H1 (cell line): ENCODE measurements around the gene SLIT3. TPM values are rescaled to one million over a fixed set of nuclear protein-coding genes. Genes with fewer than 3 reads are reported as not detected.
A peak's percentile ranks its signal among the peaks of the same experiment; 100 is the strongest.

Experiments used
- CTCF ChIA-PET: fragments of 300-600 bp; sonication (Branson Sonifier 250); formaldehyde crosslinking; loops from one replicate; lab custom pipeline; 2021; ENCODE audit not compliant: partially characterized antibody; lab: Charles Lee
- POLR2A ChIA-PET: fragments of 300-600 bp; sonication (Branson Sonifier 250); formaldehyde crosslinking; loops from one replicate; lab custom pipeline; 2021; ENCODE audit warnings: inconsistent platforms; ENCODE audit not compliant: partially characterized antibody; lab: Charles Lee
- DNase-seq, 2 experiments: peaks; one replicate each; pipeline versions ENCODE4 v3.0.0 to v3.0.0-alpha.2; 2010 to 2022; ENCODE audit warnings: low spot score in 2 of 2, low read depth in 1 of 2, mixed read lengths in 1 of 2
- FAIRE-seq: peaks from 2 replicates; lab custom pipeline; 2011; peaks lifted over from hg19 to GRCh38; lab: Jason Lieb, UNC
- H2AFZ ChIP-seq: 2 replicates; pipeline ENCODE4 v1.8.1; 2012; ENCODE audit warnings: low read length, inconsistent platforms
- H2AK5ac ChIP-seq: 2 replicates; pipeline ENCODE4 v1.6.1; 2013; ENCODE audit warnings: low read depth, low read length
- H2BK120ac ChIP-seq: replicated peaks from 2 replicates; pipeline ENCODE3; 2013; ENCODE audit warnings: low read depth, low read length, inconsistent platforms
- H2BK12ac ChIP-seq: 2 replicates; pipeline ENCODE4 v1.6.1; 2013; ENCODE audit warnings: low read depth, low read length
- H2BK15ac ChIP-seq: 2 replicates; pipeline ENCODE4 v1.6.1; 2013; ENCODE audit warnings: low read length
- H2BK20ac ChIP-seq: 2 replicates; pipeline ENCODE4 v1.6.1; 2013; ENCODE audit warnings: low read length
- H2BK5ac ChIP-seq: 2 replicates; pipeline ENCODE4 v1.6.1; 2013; ENCODE audit warnings: low read depth, low read length
- H3K14ac ChIP-seq: 2 replicates; pipeline ENCODE4 v1.6.1; 2013; ENCODE audit warnings: inconsistent platforms; ENCODE audit not compliant: insufficient read length
- H3K18ac ChIP-seq: 2 replicates; pipeline ENCODE4 v1.6.1; 2013; ENCODE audit warnings: low read length; ENCODE audit errors: extremely low read depth
- H3K23ac ChIP-seq: 2 replicates; pipeline ENCODE4 v1.6.1; 2013; ENCODE audit warnings: inconsistent platforms; ENCODE audit not compliant: insufficient read length
- H3K23me2 ChIP-seq: 2 replicates; pipeline ENCODE4 v1.6.1; 2013; ENCODE audit warnings: low read depth, low read length
- H3K27ac ChIP-seq: 2 replicates; pipeline ENCODE4 v1.6.1; 2011; ENCODE audit warnings: low read depth, low read length, inconsistent platforms
- H3K27me3 ChIP-seq, 4 experiments: replicated peaks in 1 of 4; 1 replicate in 1 of 4; 2 replicates in 3 of 4; pipeline versions ENCODE4 v1.6.1 to v1.8.1; 2011 to 2013; ENCODE audit warnings: low read length in 3 of 4, mild to moderate bottlenecking in 3 of 4, inconsistent platforms in 2 of 4, mixed read lengths in 2 of 4, moderate library complexity in 1 of 4; ENCODE audit not compliant: control insufficient read depth in 3 of 4, insufficient read depth in 3 of 4; ENCODE audit errors: extremely low read depth in 1 of 4
- H3K36me3 ChIP-seq, 4 experiments: 2 replicates each; pipeline versions ENCODE4 v1.6.1 to v1.8.1; 2011 to 2013; ENCODE audit warnings: mild to moderate bottlenecking in 4 of 4, low read length in 3 of 4, moderate library complexity in 2 of 4, control low read depth in 1 of 4, inconsistent platforms in 1 of 4; ENCODE audit not compliant: insufficient read depth in 4 of 4, control insufficient read depth in 2 of 4
- H3K4ac ChIP-seq: replicated peaks from 2 replicates; pipeline ENCODE3; 2013; ENCODE audit warnings: low read length, low read depth, mixed read lengths, inconsistent platforms; ENCODE audit not compliant: insufficient read length
- H3K4me1 ChIP-seq, 4 experiments: replicated peaks in 1 of 4; 1 replicate in 1 of 4; 2 replicates in 3 of 4; pipeline versions ENCODE4 v1.6.1 to v1.8.1; 2011 to 2013; ENCODE audit warnings: low read length in 3 of 4, inconsistent platforms in 2 of 4, mixed read lengths in 1 of 4; ENCODE audit not compliant: insufficient read depth in 4 of 4, control insufficient read depth in 3 of 4
- H3K4me2 ChIP-seq, 2 experiments: 2 replicates each; pipeline versions ENCODE4 v1.6.1 to v1.8.1; 2011 to 2013; ENCODE audit warnings: low read depth in 2 of 2, low read length in 2 of 2, control low read depth in 1 of 2, inconsistent platforms in 1 of 2, mild to moderate bottlenecking in 1 of 2; ENCODE audit not compliant: insufficient read depth in 1 of 2
- H3K4me3 ChIP-seq, 4 experiments: fragments of 200-600, 300-600 bp in 1 of 4; sonication (generic), shearing (Covaris generic), sonication (Bioruptor Twin) in 1 of 4; 2 replicates each; pipeline versions ENCODE4 v1.5.1 to v1.8.1; 2011 to 2016; ENCODE audit warnings: low read length in 4 of 4, low read depth in 3 of 4, control low read depth in 2 of 4, inconsistent platforms in 2 of 4, mild to moderate bottlenecking in 2 of 4, mixed read lengths in 1 of 4, moderate library complexity in 1 of 4; ENCODE audit not compliant: insufficient read depth in 2 of 4; ENCODE audit errors: extremely low read depth in 1 of 4
- H3K56ac ChIP-seq: replicated peaks from 2 replicates; pipeline ENCODE3; 2013; ENCODE audit warnings: low read depth, mild to moderate bottlenecking, mixed read lengths, low read length, inconsistent platforms; ENCODE audit not compliant: insufficient read length
- H3K79me1 ChIP-seq: 2 replicates; pipeline ENCODE4 v1.6.1; 2013; ENCODE audit warnings: low read depth, low read length, control low read depth
- H3K79me2 ChIP-seq, 2 experiments: 2 replicates each; pipeline versions ENCODE4 v1.6.1 to v1.8.1; 2012 to 2013; ENCODE audit warnings: low read length in 2 of 2, mild to moderate bottlenecking in 2 of 2, inconsistent platforms in 1 of 2; ENCODE audit not compliant: insufficient read depth in 2 of 2, control insufficient read depth in 1 of 2
- H3K9ac ChIP-seq, 4 experiments: replicated peaks in 1 of 4; 1 replicate in 1 of 4; 2 replicates in 3 of 4; pipeline versions ENCODE4 v1.6.1 to v1.8.1; 2011 to 2013; ENCODE audit warnings: low read depth in 3 of 4, low read length in 3 of 4, control low read depth in 2 of 4, mild to moderate bottlenecking in 2 of 4, moderate library complexity in 2 of 4, inconsistent platforms in 1 of 4; ENCODE audit errors: extremely low read depth in 1 of 4
- H3K9me3 ChIP-seq, 2 experiments: 2 replicates each; pipeline versions ENCODE4 v1.6.1 to v1.8.1; 2012 to 2013; ENCODE audit warnings: mild to moderate bottlenecking in 2 of 2, moderate library complexity in 2 of 2, control low read depth in 1 of 2, inconsistent platforms in 1 of 2, low read depth in 1 of 2, low read length in 1 of 2, mixed read lengths in 1 of 2; ENCODE audit not compliant: insufficient read depth in 2 of 2
- H4K20me1 ChIP-seq, 2 experiments: replicated peaks in 1 of 2; 2 replicates each; pipeline versions ENCODE3 to v1.8.1; 2011 to 2013; ENCODE audit warnings: inconsistent platforms in 2 of 2, low read length in 2 of 2, mild to moderate bottlenecking in 1 of 2; ENCODE audit not compliant: insufficient read depth in 2 of 2, control insufficient read depth in 1 of 2
- H4K5ac ChIP-seq: 2 replicates; pipeline ENCODE4 v1.6.1; 2013; ENCODE audit warnings: low read length, low read depth, mixed read lengths, inconsistent platforms; ENCODE audit not compliant: insufficient read length
- H4K8ac ChIP-seq: 2 replicates; pipeline ENCODE4 v1.8.0; 2013; ENCODE audit warnings: mild to moderate bottlenecking, moderate library complexity, low read length, inconsistent platforms; ENCODE audit not compliant: insufficient read depth; ENCODE audit errors: extremely low read depth
- H4K91ac ChIP-seq: replicated peaks from 2 replicates; pipeline ENCODE3; 2013; ENCODE audit warnings: low read length, mixed read lengths, inconsistent platforms; ENCODE audit not compliant: insufficient read length
- JUN ChIP-seq: IDR thresholded peaks from 2 replicates; pipeline ENCODE4 v1.6.1; 2011; ENCODE audit warnings: low read depth, mild to moderate bottlenecking, improper control_type of control experiment, low read length
- RAD21 ChIP-seq, 2 experiments: IDR thresholded peaks in 1 of 2; conservative IDR thresholded peaks in 1 of 2; 2 replicates each; pipeline ENCODE4 v1.6.1; 2011; ENCODE audit warnings: low read depth in 2 of 2, low read length in 2 of 2, improper control_type of control experiment in 1 of 2, inconsistent platforms in 1 of 2, mild to moderate bottlenecking in 1 of 2, moderate library complexity in 1 of 2
- WGBS, 2 experiments: shearing (Covaris generic) in 1 of 2; methylation state at CpG; one replicate each; pipeline versions ENCODE4 v1.1.6 to v1.1.7; 2013 to 2015; ENCODE audit warnings: low lambda C conversion rate in 2 of 2, mixed read lengths in 2 of 2, inconsistent platforms in 1 of 2, low coverage in 1 of 2, missing lambda C conversion rate in 1 of 2; ENCODE audit not compliant: insufficient replicate concordance in 2 of 2, insufficient coverage in 1 of 2, insufficient read length in 1 of 2; ENCODE audit errors: extremely low coverage in 1 of 2, missing lambda C conversion rate in 1 of 2; 5-methylcytosine and 5-hydroxymethylcytosine counted together
- polyA plus RNA-seq, 7 experiments: library from polyadenylated mRNA; depleted of rRNA in 3 of 7; stranded (reverse) in 5 of 7; unstranded in 2 of 7; fragments of >200 nt in 5 of 7; fragments of 200-250 nt in 2 of 7; gene quantifications; 1 replicate in 5 of 7; 2 replicates in 1 of 7; 4 replicates in 1 of 7; pipeline versions ENCODE4 v1.2.1 to v1.2.3, GENCODE V29; 2011 to 2013; ENCODE audit warnings: missing spikeins in 2 of 7, mixed read lengths in 2 of 7
- total RNA-seq: library from RNA; stranded (reverse); fragmentation: NEBNext Ultra II Directional; extraction: Animal tissue kit (Norgen Biotek cat#: 25700); gene quantifications from 2 replicates; pipeline ENCODE4 v1.2.1, GENCODE V29; 2021
- TF ChIP-seq, protein P1 (sequence below): IDR thresholded peaks from 2 replicates; pipeline ENCODE4 v1.6.1; 2012; ENCODE audit warnings: inconsistent platforms
- TF ChIP-seq, protein P2 (sequence below), 3 experiments: IDR thresholded peaks; 1 replicate in 2 of 3; 2 replicates in 1 of 3; pipeline versions ENCODE4 v1.5.1 to v1.6.1; 2011; ENCODE audit warnings: low read length in 3 of 3, mild to moderate bottlenecking in 3 of 3, inconsistent platforms in 2 of 3, low read depth in 1 of 3, moderate library complexity in 1 of 3; ENCODE audit not compliant: insufficient read depth in 1 of 3; ENCODE audit errors: control extremely low read depth in 1 of 3

SLIT3 gene
- total and polyA plus RNA-seq, 2 of the 8 experiments (the other 6 are each of a cell fraction or from before 2014, with no cell fraction given), result 1.1 to 1.2 TPM

DNA sequence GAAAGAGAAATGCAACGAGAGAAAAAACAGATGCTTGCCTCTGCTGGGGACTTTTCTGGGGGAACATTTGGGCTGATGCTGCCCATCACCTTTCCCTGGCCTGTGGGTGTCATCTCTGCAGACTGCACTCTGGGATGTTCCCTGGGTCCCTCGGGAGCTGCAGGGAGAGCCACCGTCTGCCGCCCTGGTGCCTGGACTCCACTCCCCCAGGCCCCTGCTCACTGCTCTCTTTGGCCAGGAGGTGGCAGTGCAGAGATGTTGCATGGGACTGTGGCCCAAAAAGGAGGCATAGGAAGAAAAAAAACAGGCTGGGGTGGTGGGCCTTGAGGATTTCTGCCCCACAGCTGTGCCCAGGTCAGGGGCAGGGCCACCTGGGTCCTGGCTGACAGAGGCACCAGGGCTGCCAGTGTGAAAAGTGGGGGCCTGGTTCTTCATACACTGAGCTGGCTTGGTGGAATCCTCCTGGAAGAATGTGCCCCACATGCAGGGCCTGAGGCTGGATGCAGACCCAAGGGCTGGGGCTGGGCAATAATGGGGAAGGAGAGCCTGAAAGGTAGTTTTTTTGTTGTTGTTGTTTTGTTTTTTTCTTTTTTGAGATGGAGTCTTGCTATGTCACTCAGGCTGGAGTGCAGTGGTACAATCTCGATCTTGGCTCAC lies 353.6 kb downstream of the SLIT3 start:
- no peak for FAIRE-seq
- no peak overlapping the region for H3K14ac ChIP-seq
- H2AFZ ChIP-seq, result no peak overlapping the region

More for the DNA sequence above, 353.6 kb downstream of the SLIT3 start:
- Histone ChIP-seq H3K4me3 (no peak overlapping the region), H2BK5ac (no peak overlapping the region), H2BK15ac (no peak overlapping the region), H3K36me3 (no peaks in the 10 kb centered on the region), H3K56ac (no peak overlapping the region), H3K79me1 (no peaks in the 10 kb centered on the region), H4K20me1 (no peaks in the 10 kb centered on the region), H2BK20ac (no peak overlapping the region), H3K27ac (no peak overlapping the region), H3K23me2 (no peaks in the 10 kb centered on the region), H4K5ac (no peak overlapping the region), H3K4ac (no peak overlapping the region), H2AK5ac (no peak overlapping the region), H4K91ac (no peak overlapping the region), H3K23ac (no peak overlapping the region), H3K9ac (no peak overlapping the region; a peak in 1 of 7 replicates), H3K79me2 (no peaks in the 10 kb centered on the region), H3K18ac (no peak overlapping the region), H2BK12ac (no peak overlapping the region), H3K4me2 (no peak overlapping the region), H3K27me3 (no peaks in the 10 kb centered on the region), H3K4me1 (peaks cover 0 to 2% (median under 1%) of the 10 kb centered on the region in 4 experiments; a peak in 3 of 7 replicates), H2BK120ac (no peak overlapping the region), H3K9me3 (no peaks in the 10 kb centered on the region), H4K8ac (peak overlapping the region; percentile 69; the same call in 1 of the 2 replicates)
- 53% methylated on average over 5 of the region's 5 CpGs; no CpG with 5 or more reads in 1 of the 2 experiments for WGBS, 2 experiments
- ChIA-PET POLR2A (no interaction called here), CTCF (interaction anchor here (0.6 to 4.7 kb wide), 61 partner anchors 7 to 559 kb away, joined by 3 to 60 read pairs (median 4); no protein-coding TSS in a partner anchor)
- TF ChIP-seq RAD21 (IDR thresholded peaks at IDR 0.05 in 1 of 2, conservative IDR thresholded peaks at IDR 0.05 in 1 of 2; ENCODE audit: low read depth in 2 of 2, low read length in 2 of 2) (peak; percentile 86 to 93), JUN (no peak)
- TF ChIP-seq, protein P1, sequence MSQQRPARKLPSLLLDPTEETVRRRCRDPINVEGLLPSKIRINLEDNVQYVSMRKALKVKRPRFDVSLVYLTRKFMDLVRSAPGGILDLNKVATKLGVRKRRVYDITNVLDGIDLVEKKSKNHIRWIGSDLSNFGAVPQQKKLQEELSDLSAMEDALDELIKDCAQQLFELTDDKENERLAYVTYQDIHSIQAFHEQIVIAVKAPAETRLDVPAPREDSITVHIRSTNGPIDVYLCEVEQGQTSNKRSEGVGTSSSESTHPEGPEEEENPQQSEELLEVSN, result no peak
- TF ChIP-seq, protein P2, sequence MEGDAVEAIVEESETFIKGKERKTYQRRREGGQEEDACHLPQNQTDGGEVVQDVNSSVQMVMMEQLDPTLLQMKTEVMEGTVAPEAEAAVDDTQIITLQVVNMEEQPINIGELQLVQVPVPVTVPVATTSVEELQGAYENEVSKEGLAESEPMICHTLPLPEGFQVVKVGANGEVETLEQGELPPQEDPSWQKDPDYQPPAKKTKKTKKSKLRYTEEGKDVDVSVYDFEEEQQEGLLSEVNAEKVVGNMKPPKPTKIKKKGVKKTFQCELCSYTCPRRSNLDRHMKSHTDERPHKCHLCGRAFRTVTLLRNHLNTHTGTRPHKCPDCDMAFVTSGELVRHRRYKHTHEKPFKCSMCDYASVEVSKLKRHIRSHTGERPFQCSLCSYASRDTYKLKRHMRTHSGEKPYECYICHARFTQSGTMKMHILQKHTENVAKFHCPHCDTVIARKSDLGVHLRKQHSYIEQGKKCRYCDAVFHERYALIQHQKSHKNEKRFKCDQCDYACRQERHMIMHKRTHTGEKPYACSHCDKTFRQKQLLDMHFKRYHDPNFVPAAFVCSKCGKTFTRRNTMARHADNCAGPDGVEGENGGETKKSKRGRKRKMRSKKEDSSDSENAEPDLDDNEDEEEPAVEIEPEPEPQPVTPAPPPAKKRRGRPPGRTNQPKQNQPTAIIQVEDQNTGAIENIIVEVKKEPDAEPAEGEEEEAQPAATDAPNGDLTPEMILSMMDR (IDR thresholded peaks at IDR 0.05; ENCODE audit: control extremely low read depth in 1 of 3, insufficient read depth in 1 of 3, low read depth in 1 of 3, low read length in 3 of 3), result peak; percentile 89 to 90 (median 89)
- peak; percentile 19 to 88 for DNase-seq
